ENCODE results near the gene MUC4. TPM values are rescaled to one million over a fixed set of nuclear protein-coding genes. Genes with fewer than 3 reads are reported as not detected.

The MUC4 gene
- polyA plus RNA-seq, 1 of the 3 experiments (the other 2 are of a cell fraction): 0.07 TPM

DNA sequence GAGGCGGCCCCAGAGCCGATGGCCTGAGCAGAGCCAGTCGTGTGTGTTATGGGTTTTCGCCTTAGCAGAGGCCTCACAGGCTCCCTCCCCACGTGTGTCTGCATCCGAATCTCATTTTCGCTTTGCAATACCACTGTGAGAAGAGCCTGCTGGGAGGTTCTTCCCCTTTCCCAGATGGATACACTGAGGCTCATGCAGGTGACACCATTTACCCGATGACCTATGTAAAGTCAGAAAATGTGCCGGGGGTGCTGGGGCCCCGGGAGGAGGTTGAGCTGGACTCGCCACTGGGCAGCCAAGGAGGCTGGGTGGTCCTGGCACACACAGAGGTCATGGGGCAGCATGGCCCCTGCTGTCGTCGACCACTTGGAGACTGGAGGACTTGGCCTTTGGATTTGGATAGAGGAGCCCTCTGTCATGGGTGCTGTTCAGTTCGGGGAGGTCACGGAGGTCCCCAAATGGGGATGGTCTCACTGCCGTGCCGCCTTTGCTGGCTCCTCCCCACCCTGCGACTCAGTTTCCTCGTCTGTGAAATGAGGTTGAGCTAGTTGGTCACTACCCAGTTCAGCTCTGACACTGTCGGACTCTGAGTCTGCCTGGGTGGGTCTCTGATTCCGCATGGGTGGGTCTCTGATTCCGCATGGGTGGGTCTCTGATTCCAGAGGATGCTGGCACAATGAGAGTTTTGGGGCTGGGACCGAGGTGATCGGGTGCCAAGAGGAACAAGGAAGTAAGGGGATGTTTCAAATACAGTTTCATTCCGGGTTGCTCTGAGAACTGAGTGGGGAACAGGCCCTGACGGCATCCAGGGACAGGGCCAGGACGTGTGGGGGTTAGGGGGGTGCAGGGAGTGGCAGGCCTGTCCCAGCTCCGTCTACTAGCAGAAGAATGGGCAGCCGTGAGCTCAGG is 23.2 kb upstream of the MUC4 start (continued):
- TF ChIP-seq POLR2AphosphoS5 (IDR thresholded peaks at IDR 0.05; ENCODE audit: low read depth, low read length) (no peak), TCF12 (IDR thresholded peaks at IDR 0.05) (no peak)

- no peaks in the 10 kb centered on the region for H3K79me2 ChIP-seq (ENCODE audit: insufficient read depth)
- no peaks in the 10 kb centered on the region for H3K4me1 ChIP-seq (ENCODE audit: control insufficient read depth in 1 of 2, insufficient read depth in 2 of 2, low read depth in 1 of 2, low read length in 1 of 2)
- no peaks in the 10 kb centered on the region for H3F3A ChIP-seq (replicated peaks; ENCODE audit: insufficient read depth)
- H3K27me3 ChIP-seq (ENCODE audit: insufficient read depth): no peaks in the 10 kb centered on the region
- ChIA-PET CTCF (interaction anchor here (1.0 to 1.1 kb wide), 2 partner anchors 15 to 21 kb away, joined by 3 to 4 read pairs; no protein-coding TSS in a partner anchor), POLR2A (no interaction called here)
- no peaks in the 10 kb centered on the region for H3K9me3 ChIP-seq
- H4K20me1 ChIP-seq (ENCODE audit: insufficient read depth): no peaks in the 10 kb centered on the region
- H3K9me2 ChIP-seq: no peaks in the 10 kb centered on the region
- no peaks in the 10 kb centered on the region for H3K36me3 ChIP-seq (replicated peaks in 1 of 2; ENCODE audit: control insufficient read depth in 1 of 2, insufficient read depth in 2 of 2, low read length in 1 of 2)
- no peak overlapping the region for H3K4me3 ChIP-seq (ENCODE audit: low read depth in 2 of 2, low read length in 1 of 2)
- no peak for DNase-seq
- no peak overlapping the region for H3K27ac ChIP-seq (ENCODE audit: low read depth in 2 of 2, low read length in 1 of 2)
- 81% methylated on average over 11 of the region's 16 CpGs for WGBS (ENCODE audit: low lambda C conversion rate)
- no peak overlapping the region for H3K9ac ChIP-seq
- TF ChIP-seq NFIC (IDR thresholded peaks at IDR 0.05; ENCODE audit: borderline replicate concordance): no peak
- no peak for TF ChIP-seq TEAD4 (IDR thresholded peaks at IDR 0.05; ENCODE audit: borderline replicate concordance, insufficient read depth)
- TF ChIP-seq EZH2phosphoT487 (IDR thresholded peaks at IDR 0.05; ENCODE audit: borderline replicate concordance, low read depth): no peak
- TF ChIP-seq RXRA (IDR thresholded peaks at IDR 0.05; ENCODE audit: borderline replicate concordance, low read depth): no peak
- no peak for TF ChIP-seq MXI1 (IDR thresholded peaks at IDR 0.05; ENCODE audit: low read depth, low read length)
- TF ChIP-seq POLR2AphosphoS5 (IDR thresholded peaks at IDR 0.05; ENCODE audit: low read depth, low read length): no peak
- TF ChIP-seq TAF1 (IDR thresholded peaks at IDR 0.05; ENCODE audit: borderline replicate concordance, low read depth, low read length): no peak
- TF ChIP-seq EP300 (IDR thresholded peaks at IDR 0.05; ENCODE audit: borderline replicate concordance in 1 of 2, low read depth in 1 of 2, low read length in 1 of 2): no peak
- TF ChIP-seq RFX5 (IDR thresholded peaks at IDR 0.05; ENCODE audit: low read length): no peak
- TF ChIP-seq, protein P1, sequence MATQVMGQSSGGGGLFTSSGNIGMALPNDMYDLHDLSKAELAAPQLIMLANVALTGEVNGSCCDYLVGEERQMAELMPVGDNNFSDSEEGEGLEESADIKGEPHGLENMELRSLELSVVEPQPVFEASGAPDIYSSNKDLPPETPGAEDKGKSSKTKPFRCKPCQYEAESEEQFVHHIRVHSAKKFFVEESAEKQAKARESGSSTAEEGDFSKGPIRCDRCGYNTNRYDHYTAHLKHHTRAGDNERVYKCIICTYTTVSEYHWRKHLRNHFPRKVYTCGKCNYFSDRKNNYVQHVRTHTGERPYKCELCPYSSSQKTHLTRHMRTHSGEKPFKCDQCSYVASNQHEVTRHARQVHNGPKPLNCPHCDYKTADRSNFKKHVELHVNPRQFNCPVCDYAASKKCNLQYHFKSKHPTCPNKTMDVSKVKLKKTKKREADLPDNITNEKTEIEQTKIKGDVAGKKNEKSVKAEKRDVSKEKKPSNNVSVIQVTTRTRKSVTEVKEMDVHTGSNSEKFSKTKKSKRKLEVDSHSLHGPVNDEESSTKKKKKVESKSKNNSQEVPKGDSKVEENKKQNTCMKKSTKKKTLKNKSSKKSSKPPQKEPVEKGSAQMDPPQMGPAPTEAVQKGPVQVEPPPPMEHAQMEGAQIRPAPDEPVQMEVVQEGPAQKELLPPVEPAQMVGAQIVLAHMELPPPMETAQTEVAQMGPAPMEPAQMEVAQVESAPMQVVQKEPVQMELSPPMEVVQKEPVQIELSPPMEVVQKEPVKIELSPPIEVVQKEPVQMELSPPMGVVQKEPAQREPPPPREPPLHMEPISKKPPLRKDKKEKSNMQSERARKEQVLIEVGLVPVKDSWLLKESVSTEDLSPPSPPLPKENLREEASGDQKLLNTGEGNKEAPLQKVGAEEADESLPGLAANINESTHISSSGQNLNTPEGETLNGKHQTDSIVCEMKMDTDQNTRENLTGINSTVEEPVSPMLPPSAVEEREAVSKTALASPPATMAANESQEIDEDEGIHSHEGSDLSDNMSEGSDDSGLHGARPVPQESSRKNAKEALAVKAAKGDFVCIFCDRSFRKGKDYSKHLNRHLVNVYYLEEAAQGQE (IDR thresholded peaks at IDR 0.05; ENCODE audit: low read depth, low read length): no peak
- TF ChIP-seq RAD21 (IDR thresholded peaks at IDR 0.05; ENCODE audit: low read length): no peak
- no peak for TF ChIP-seq ZBTB33 (IDR thresholded peaks at IDR 0.05; ENCODE audit: borderline replicate concordance, low read depth)
- TF ChIP-seq SMC3 (IDR thresholded peaks at IDR 0.05; ENCODE audit: low read depth, low read length): no peak
- no peak for TF ChIP-seq FOXJ3 (CRISPR knock-in tag; IDR thresholded peaks at IDR 0.05)
- no peak for TF ChIP-seq FOXM1 (IDR thresholded peaks at IDR 0.05; ENCODE audit: low read depth)
- TF ChIP-seq SIN3A (IDR thresholded peaks at IDR 0.05; ENCODE audit: borderline replicate concordance, low read depth, low read length): no peak
- TF ChIP-seq YY1 (IDR thresholded peaks at IDR 0.05; ENCODE audit: low read depth): no peak
- H3K4me2 ChIP-seq: no peak overlapping the region
- H2AFZ ChIP-seq (ENCODE audit: low read depth): no peak overlapping the region
These were observed 18.1 kb upstream of the MUC4 start for GRCh38 chr3:195829897-195830254.
